Measurements from ENCODE around the gene POLR3K. TPM values are rescaled to one million over a fixed set of nuclear protein-coding genes. Genes with fewer than 3 reads are reported as not detected.

Gene POLR3K
- polyA plus RNA-seq, 5 donors = 9.0 to 13.7 (median 10.6) TPM

DNA sequence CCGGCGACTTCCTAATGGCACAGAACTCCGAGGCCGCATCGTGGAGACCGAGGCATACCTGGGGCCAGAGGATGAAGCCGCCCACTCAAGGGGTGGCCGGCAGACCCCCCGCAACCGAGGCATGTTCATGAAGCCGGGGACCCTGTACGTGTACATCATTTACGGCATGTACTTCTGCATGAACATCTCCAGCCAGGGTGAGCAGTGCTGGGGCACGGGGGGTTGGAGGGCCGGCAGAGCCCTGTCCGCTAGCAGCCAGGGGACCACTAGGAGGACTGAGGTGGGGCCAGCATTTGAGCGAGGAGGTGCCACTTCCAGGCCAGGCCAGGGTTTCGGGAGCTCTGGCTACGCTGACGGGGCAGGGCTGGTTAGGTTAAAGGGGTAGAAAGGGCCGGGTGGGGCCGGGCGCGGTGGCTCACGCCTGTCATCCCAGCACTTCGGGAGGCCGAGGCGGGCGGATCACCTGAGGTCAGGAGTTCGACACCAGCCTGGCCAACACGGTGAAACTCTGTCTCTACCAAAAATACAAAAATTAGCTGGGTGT lies 29.7 kb upstream of the POLR3K start:
- DNase-seq = no peak

GRCh38 chr16:79151-80054 lies 26.0 kb upstream of the POLR3K start:
- no peak for DNase-seq

GRCh38 chr16:78444-79150 lies 25.2 kb upstream of the POLR3K start:
- no peak for DNase-seq

GRCh38 chr16:77807-78443 lies 24.5 kb upstream of the POLR3K start, which contains the start of gene MPG:
MPG (plus strand) TSS chr16:78225; CDS start chr16:78310, 85 bp downstream.
- peak; percentile 78 to 82 for DNase-seq

GRCh38 chr16:77273-77806 lies 23.9 kb upstream of the POLR3K start:
- peak in 1 of 2 donors; percentile 47 for DNase-seq

DNA sequence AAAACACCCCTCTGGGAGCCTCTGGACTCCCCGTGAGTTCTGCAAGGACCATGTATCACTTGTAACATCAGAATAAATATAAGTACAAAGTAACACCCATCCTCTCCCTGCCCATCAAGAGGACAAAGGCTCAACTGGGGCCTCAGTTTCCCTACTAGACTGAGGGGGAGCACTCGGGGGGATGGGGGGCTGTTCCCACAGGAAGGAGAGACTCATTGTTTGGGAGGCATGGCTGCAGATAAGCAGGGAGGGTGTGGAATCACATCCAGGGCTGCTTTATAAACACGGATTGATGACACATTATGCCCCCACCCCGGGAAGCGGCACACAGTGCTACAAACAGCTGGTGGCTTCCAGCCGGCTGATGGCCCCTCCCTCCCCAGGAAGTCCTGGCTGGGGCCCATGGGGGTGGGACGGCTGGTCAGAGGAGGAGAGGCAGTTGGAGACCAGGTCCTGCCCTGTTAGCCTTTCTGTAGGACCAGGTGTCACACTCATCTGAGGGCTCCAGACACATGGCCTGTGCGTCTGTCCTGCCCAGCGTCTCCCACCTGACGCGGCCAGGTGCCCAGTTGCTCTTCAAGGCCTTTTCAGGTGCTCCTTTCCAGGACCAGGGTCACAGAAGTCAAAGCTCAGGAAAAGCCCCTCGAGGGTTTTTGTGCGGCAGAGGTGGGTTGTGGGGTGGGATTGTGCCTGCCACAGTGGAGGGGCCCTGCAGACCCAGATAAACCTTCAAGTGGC lies 23.3 kb upstream of the POLR3K start:
- DNase-seq = peak; percentile 70 to 73

GRCh38 chr16:75580-76501 lies 22.4 kb upstream of the POLR3K start:
- DNase-seq = peak; percentile 85 to 86

- no peak for DNase-seq
These were observed 21.4 kb upstream of the POLR3K start for GRCh38 chr16:74747-75334.

GRCh38 chr16:74051-74746 lies 20.8 kb upstream of the POLR3K start:
- no peak for DNase-seq

- peak; percentile 56 to 65 for DNase-seq
These were observed 19.4 kb upstream of the POLR3K start, which contains the start of gene RHBDF1 for GRCh38 chr16:72561-73548. RHBDF1 (minus strand) TSS chr16:72631; CDS start chr16:65015, 7,616 bp downstream.

DNA sequence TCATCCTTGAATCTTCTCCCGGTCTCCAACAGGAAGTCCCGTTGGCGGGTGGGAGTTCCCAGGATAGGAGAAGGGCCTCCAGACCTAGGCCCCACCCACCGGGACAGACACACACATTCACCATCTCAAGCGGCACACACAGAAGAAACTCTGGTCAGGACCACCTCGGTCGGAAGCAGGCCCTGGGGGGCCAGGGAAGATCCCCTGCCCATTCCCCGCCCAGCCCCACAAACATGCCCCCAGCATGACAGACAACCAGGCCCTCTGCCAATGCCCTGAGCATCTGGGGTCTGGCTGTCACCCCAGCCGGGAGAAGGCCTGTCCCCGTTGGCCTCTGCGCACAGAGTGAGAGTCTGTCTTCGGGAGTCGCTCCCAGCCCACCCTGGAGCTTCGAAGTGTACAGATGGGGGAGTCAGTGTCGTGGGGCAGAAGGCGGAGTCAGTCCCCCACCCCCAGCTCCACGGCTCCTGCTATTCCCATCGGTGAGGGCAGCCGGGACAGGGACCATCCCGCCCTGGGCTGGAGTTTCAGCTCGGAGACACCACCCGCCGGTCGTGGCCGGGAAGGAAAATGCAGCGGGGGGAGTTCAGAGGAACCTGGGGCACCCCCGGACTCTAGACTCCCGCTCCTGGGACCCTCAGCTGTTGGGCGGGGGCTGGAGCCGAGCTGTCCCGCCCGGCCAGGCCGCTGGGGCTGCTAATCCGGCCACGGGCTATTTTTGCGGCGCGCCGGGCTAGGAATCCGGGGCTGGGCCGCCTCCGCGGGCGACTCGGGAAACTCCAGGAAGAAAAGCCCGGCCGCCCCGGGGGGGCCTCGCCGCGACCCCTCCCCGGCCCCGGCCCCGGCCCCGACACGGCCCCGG lies 18.4 kb upstream of the POLR3K start:
- peak; percentile 73 to 79 for DNase-seq

- no peak for DNase-seq
These were observed 17.8 kb upstream of the POLR3K start for GRCh38 chr16:71210-71539.

- DNase-seq = no peak
These were observed 15.8 kb upstream of the POLR3K start for GRCh38 chr16:69181-69580.

- DNase-seq = no peak
These were observed 14.7 kb upstream of the POLR3K start for GRCh38 chr16:67884-68789.

DNA sequence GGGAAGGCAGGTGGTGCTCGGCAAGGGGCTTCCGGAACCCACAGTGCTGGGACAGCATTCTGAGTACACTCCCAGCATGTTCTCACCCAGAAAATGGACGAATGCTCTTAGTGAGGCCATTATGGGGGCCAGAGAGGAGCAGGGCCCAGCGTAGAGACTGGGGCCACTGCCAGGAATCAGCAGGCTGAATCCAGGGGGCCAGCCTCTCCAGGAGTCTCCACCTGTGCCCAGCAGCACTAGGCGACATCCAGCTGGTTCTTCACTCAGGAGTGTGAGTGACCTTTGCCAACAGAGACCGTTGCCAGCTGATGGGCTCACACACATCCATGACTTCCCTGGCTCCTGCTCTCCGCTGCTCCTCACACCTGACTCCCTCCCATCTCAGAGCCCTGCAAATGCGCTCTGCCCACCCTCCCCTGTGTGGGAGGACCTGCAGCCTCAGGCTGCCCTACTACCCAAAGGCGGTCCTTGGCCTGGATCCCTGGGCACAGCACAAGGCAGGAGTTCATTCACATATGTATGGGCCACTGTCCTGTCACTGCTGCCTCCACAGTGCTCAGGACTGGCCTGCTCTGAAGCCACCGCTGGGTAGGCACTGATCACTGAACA lies 13.9 kb upstream of the POLR3K start:
- DNase-seq = no peak

Measured in right lung (tissue), 5 donors.